GM23248 (cell line): Measurements from ENCODE around the gene ASB10.

Experiments
- EZH2 ChIP-seq: fragments of 200-600 bp; sonication (generic); IDR thresholded peaks from 2 replicates; pipeline ENCODE4 v1.6.1; 2018; ENCODE audit warnings: antibody characterized with exemption, mild to moderate bottlenecking; ENCODE audit not compliant: insufficient read depth, poor library complexity, severe bottlenecking
- EZH2phosphoT487 ChIP-seq: fragments of 200-600 bp; sonication (generic); IDR thresholded peaks from 2 replicates; pipeline ENCODE4 v1.6.1; 2018; ENCODE audit warnings: antibody characterized with exemption, moderate library complexity, mild to moderate bottlenecking, low read depth; ENCODE audit not compliant: insufficient read depth

DNA sequence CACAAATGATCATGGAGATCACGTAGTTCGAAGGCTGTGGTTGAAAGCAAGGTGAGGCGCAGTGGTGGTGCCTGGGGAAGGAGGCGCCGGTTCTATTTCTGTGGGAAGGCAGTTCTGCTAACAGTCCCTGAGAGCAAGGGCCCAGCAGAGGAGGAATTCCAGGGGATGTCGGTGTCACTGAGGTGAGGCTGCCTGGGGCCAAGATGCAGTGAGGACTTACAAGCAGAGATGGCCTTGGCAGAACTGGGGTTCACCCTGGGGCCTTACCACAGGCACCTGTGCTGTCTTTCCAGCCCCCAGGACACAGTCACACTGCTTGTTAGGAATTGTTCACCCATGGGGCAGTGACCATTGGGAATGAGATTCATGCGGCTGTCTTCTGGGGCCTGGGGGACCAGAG lies 46.2 kb downstream of the ASB10 start:
- TF ChIP-seq EZH2 (no peak), EZH2phosphoT487 (no peak)
